HG03521 (cell line): ENCODE results near the gene ODAD2.
"Not testable (repeated sequence)": the region's sequence is repeated elsewhere in the genome, so short reads cannot be mapped to it uniquely, and the experiment has no call there.

Source experiments
- ATAC-seq: cut with Tn5 transposase; IDR thresholded peaks from one replicate; pipeline ENCODE4 v1.9.1; 2021; ENCODE audit warnings: mild to moderate bottlenecking, moderate library complexity; ENCODE audit not compliant: unreplicated experiment

ODAD2 gene, protein sequence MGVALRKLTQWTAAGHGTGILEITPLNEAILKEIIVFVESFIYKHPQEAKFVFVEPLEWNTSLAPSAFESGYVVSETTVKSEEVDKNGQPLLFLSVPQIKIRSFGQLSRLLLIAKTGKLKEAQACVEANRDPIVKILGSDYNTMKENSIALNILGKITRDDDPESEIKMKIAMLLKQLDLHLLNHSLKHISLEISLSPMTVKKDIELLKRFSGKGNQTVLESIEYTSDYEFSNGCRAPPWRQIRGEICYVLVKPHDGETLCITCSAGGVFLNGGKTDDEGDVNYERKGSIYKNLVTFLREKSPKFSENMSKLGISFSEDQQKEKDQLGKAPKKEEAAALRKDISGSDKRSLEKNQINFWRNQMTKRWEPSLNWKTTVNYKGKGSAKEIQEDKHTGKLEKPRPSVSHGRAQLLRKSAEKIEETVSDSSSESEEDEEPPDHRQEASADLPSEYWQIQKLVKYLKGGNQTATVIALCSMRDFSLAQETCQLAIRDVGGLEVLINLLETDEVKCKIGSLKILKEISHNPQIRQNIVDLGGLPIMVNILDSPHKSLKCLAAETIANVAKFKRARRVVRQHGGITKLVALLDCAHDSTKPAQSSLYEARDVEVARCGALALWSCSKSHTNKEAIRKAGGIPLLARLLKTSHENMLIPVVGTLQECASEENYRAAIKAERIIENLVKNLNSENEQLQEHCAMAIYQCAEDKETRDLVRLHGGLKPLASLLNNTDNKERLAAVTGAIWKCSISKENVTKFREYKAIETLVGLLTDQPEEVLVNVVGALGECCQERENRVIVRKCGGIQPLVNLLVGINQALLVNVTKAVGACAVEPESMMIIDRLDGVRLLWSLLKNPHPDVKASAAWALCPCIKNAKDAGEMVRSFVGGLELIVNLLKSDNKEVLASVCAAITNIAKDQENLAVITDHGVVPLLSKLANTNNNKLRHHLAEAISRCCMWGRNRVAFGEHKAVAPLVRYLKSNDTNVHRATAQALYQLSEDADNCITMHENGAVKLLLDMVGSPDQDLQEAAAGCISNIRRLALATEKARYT

DNA sequence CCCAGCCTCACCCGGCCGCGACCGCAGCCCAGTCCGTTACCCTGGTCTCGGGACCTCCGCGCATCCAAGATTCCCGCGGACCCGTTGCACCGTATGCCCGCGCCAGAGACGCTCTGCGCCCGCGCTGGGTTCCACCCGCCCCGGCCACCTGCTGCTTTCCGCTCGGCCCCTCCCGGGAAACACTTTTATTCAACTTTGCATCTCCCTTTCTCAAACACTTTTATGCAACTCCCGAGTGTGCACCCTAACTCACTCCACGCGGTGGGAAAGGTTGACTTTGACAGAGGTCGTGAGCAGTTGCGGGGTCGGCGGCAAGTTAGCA, at the start of gene ODAD2:
Gene ODAD2, minus strand, starts transcription at position 126 of the 322 bp plus-strand sequence. CDS start 3,937 bp downstream, outside the sequence.
- ATAC-seq = no peak

DNA sequence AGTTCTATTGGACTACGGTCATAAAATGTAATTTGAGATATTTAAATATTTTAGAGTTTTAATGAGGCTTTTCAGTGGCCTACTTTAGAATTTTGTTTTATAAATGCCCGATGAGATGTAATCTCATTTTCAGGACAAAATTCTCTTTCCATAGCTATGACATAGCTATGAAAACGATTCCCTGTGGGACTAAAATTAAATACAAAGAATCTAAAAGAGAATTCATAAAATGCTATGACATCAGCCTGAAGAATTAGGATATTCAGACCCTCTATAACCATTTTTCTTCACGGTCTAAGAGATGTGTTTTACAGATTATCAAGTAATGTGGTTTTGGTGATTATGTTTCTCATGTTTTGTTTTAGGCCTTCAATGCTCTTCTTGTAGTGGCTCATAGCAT, 48.2 kb upstream of the ODAD2 start:
- ATAC-seq = no peak

DNA sequence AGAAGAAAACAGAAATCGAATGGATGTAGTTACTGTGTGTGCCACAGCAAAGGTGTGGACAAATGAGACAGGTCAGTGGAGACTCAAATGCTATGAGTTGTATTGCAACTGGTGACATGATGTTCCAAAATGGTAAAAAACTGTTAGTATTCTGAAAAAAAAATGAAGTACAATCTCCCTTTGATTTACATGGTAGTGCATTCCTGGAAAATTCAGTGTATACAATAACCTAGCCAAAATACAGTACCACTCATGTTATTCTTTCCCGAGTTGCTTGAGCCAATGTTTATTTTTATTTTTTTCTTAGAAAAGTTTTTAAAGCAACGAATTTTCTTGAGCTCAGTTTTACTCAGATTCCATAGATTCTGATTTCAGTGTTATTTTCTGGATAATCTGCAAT, 47.7 kb upstream of the ODAD2 start:
- ATAC-seq = no peak

DNA sequence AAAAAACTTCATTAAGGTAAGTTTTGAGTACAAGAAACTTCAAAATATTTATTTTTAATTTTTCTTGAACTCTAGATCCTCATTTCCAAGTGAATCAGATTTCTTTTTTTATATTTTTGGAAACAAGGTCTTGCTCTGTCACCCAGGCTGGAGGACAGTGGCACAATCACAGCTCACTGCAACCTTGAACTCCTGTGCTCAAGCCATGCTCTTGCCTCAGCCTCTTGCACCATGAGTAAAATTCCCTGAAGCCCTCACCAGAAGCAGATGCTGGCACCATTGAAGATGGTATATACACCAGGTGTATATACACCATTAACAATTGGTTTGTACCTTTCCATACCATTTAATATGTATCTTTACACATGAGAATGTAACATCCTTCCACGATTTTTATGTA, 45.1 kb upstream of the ODAD2 start:
- no peak for ATAC-seq

DNA sequence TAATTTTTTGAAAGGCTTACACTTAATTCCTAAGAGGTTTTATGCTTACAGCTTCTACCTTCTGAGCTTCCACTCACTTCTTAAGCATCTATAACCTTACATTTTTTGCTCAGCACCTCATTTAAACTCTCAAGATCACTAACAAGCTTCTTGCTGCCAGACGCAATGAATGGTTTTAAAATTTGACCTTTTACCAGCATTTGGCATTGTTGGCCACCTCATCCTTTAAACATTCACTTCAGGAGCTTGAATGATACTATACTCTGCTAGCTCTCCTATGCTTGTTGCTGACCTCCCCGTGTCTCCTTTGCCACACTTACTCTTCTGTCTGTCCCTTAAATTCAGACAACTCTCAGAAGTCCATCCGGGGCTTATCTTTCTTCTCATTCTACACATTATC, 37.7 kb upstream of the ODAD2 start:
- no peak for ATAC-seq

DNA sequence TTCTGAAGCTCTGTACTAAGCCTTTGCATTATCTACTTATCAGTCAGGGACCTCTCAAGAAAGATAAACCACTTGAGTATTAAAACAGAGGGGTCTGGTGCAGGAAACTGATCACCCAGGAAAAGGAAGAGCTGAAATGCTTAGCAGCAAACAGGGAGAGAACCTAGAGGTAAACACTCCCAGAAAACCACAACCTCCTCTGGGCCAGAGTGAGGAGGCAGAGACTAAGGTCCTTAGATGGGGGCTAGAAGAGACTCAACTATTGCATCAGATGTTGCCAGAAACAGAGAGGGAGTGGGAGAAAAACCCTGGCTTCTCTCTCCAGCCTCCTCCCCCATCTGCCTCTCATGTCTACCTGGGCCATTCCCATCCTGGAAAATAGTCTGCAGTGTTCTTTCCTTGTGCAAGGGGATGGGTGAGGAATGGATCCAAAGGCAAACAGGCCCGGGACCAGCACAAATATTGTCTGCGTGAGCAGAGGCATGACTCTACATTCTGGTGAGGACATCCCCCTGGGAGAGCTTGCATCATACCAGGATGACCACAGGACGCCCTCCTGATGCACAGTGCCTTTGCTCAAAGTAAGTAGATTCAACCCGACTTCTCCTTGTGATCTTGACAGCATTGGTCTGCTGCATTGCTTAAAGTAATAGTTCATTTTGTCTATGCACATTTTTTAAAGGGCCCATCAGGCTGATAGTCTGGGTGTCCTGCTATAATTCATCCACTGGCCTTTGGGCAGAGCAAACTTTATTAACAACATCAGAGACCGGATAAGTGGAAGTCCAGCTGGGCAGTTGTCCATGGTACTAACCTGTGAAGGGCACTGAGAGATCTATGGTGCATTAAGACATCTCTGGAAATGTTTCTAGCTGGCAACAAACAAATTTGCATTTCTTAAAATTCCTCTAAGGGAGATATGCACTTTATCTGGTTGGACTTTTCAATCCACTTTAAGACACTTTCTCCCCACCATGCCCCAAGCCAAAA, 22.4 kb upstream of the ODAD2 start:
- no peak for ATAC-seq

DNA sequence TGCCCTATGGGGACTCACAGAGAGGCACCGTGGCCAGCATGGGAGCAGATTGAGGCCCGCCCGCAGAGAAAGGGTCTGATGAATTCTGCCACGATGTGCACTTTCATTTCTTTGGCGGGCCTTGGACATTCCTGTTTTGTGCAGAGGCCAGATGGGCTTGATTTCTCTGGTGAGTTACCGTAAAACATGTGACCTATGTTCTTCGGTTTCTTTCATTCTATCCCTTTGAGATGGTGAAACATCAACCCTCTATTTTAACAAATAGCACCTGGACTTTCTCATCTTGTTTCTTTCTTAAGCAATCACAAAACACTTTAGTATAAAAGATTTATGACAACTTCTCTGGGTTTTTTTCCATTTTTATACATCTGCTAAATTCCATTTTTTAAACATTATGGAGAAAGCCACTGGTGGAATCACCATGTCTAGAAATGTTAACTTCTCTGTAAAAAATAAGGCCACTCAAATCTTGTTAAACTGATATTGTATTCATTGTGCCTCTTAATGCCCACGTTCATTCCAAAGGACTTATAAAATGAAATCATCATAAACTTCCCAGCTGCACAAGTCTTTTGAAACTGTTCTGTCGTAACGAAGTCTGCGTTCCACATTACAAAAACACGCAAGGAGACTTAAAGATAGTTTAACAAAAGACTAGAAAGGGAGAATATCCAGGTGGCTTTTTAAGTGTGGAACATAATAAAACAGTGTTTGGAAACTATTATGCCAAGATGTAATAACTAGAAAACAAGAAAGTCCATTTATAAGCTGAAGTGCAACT, 21.4 kb upstream of the ODAD2 start:
- no peak for ATAC-seq

DNA sequence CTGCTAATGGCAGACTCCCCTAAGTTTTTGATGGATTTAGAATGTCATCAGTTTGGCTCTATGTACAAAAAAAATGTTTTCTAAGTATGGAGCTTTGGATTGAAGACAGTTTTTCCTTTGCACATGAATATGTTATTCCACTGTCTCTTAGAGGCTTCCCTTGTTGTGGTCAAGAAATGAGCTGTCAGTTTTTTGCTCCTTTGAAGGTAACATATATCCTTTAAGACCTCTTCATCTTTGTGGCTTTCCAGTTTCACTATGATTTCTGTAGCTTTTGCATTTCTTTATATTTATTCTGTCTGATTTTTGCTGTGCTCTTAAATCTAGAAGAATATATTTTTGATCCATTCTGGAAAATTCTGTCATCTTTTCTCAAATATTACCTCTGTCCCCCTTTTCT, 15.8 kb upstream of the ODAD2 start:
- ATAC-seq = no peak

DNA sequence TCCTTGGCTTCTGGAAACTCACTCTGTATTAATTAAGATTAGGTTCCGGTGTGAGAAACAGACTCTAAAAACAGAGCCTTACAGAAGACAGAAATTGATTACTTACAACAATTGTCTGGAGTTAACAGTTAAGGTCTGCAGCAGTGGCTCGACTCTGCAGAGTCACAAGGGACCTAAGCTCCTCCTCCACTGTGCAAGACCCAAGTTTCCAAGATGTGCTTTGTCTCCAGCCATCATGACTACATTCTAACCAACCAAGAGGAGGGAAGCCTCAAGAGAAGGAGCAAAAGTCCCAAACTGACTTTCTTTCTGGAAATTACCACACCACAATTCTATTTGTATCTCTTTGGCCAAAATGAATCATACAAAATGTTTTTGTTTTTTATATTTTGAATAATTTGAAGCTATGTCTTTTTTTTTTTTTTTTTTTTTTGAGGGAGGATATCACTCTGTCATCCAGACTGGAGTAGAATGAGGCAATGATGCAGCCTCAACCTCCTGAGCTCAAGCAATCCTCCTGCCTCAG, 14.2 kb upstream of the ODAD2 start:
- ATAC-seq = no peak

DNA sequence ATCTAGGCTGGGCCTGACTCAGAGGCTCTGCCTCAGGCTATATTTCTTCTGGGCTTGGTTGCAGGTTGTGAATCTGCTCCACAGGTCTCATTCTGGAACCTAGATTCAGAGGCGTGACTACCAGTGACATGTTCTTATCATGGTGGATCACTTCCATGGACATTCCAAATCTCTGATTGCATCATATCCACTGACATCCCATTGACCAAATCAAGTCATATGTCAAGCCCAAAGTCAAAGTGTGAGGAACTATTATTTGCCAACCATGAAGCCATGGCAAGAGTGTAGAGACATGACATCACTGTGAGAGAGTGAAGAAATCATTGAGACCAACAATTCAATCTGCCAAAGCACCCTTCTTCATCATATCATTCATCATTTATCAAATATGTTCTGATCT, 11.9 kb upstream of the ODAD2 start:
- no peak for ATAC-seq

DNA sequence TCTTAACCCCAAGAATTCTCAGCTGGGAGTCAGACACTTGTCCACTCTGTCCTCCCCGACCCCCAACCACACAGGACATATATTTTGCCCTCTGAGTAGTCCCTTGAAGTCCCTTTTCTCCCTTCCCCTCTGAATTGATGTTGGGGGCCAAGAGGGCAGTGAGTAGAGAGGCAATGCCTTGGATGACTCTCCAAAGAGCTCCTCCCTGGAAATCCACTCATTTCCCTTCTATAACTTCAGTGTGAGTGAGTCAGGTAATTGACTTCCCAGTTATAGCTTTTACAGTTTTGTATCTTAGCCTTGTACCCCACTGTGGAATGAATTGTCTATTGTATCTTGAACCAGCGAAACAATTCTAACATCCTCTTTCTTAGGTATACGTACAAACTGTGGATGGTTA, 9.2 kb upstream of the ODAD2 start:
- ATAC-seq = no peak

DNA sequence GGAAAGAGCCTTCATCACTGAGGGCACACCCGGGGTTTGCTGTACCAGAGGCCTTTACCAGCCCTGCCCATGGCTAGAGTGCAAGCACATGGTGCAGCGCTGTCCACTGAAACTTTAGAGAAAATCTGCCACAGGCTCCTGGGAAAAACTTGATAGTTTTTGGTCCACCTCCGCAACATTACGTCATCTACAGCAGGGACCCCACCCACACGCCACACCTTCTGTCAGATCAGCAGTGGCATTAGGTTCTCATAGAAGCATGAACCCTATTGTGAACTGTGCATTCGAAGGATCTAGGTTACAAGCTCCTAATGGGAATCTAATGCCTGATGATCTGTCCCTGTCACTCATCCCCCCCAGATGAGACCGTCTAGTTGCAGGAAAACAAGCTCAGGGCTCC, 2.5 kb upstream of the ODAD2 start:
- no peak for ATAC-seq

DNA sequence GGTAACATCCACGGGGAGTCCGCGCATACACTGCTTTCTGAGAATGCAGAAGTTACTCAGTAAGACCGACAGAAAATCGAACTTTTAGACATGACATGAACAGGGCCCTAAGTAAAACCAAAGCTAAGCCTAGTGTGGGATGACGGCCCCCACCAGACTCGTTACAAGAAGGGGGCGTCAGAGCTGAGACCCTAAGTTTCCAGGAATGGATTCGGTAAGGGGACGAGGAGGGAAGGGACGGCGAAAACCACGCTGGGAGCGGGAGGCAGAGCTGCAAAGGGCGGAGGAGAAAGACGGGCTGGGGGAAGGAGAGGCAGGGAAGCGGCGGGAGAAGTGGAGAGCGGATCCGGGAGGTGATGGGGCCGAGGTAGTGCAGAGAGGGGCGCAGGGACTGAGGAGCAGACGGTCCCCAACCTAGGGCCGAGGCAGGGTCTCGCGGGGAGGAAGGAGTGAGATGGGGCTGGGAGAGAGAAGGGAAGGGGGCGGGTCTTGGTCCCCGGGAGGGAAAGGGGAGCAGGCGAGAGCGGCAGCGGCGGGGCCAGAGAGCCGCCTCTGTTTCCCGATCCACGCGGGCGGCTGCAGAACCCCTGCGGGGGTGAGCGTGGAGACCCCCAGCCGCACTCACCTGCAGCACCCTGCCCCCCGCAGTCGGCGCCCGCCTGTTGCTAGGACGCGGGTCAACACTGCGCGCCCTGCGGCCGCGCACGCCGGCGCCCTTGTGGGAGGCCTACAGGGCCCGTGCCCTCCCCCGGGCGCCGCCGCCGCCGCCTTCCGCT, 513 bp downstream of the ODAD2 start:
- ATAC-seq = no peak

DNA sequence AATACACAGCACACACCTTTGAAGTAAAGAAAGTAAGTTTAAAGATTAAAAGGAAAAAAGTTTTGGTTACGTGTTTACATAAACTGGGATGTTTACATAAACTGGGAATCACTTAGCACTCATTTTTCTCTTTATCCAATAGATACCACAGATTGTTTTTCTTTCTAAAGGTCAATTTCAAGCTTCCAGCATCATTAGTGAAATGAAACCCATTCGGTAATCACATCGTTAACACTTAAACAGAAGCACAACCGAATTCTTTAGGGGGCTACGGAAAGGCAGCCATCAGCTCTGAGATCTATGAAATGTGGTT, 1.1 kb downstream of the ODAD2 start:
- no peak for ATAC-seq

DNA sequence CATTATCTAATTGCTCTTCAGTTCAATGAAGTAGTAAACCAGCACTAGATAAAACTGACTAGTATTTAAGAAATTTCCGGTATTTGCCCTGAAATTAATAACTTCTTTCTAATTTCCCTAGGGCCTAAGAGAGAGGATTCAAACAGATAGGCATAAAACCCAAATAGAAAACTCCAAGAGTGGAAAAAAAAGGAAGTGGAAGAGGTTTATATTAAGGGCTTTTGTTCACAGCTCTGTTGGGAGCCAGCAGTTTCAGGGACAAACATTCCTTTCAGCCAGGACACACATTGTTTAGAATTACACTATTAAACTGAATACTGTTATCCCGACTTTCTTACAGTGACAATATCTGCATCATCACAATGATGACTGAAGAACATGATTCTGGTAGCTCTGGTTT, 3.6 kb downstream of the ODAD2 start:
- no peak for ATAC-seq

DNA sequence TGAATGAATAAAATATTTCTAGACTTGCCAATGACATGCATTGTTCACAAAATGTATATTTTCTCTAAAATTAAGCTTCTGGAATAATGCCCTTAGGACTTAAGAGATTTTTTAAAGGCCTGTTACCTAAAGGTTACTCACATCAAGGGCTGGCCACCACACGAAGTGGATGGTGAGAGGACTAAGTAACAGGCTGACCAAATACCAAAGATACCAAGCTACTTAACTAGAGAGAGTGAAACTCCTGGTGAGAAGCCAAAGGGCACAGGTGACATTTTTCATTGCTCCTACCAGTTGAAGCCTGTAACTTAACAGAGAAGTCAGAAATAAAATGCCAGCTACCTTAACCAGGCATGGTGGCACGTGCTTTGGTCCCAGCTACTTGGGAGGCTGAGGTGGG, 9.5 kb downstream of the ODAD2 start:
- not testable (repeated sequence) for ATAC-seq

DNA sequence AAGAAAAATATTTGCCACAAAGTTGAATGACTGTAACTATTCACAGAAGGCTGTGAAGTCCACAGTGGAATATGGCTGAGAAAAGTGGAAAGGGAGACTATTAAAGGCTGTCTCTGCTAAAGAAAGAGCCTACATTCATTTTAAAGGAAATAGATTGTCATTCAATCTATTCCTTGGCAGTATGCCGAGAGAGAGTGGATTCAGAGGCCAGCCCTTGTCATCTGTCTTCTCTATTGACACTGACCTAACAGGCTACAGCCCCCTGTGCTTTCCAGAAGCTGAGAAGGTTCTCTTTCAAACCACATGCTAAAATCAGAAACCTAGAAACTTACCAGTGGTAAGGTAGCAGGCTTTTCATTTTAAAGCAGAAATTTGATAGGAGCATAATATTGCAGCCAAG, 12.1 kb downstream of the ODAD2 start:
- ATAC-seq = no peak

DNA sequence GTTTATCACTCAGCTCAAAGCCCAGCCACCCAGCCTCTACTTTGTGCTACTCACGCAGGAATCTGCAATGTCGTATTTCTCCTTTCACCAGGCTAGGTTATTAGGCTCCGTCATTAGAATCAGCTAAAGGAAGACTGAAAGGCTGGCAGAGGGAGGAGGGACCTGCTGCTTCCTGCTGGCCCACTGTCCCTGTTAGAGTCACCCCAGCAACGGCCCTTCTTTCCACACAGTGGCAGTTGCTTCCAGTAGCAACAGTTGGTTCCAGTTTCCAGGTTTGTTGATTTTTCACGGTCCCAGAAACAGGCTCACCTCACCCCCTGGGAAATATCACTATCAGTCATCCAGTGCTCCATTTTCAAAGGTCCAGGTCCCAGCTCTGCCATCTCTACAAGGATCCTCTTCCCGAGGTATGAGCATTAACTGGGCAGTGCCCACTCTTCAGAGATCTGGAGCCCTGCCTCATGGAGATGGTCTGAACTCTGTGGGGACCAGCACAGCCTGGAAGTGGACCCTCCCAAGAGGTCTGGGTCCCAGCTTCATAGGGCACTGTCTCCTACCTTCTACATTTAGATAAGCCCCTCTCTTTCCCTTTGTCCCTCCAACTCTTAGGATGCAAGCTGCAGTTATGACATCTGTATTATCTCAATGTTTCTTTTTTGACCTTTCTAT, 15.9 kb downstream of the ODAD2 start:
- ATAC-seq = no peak

DNA sequence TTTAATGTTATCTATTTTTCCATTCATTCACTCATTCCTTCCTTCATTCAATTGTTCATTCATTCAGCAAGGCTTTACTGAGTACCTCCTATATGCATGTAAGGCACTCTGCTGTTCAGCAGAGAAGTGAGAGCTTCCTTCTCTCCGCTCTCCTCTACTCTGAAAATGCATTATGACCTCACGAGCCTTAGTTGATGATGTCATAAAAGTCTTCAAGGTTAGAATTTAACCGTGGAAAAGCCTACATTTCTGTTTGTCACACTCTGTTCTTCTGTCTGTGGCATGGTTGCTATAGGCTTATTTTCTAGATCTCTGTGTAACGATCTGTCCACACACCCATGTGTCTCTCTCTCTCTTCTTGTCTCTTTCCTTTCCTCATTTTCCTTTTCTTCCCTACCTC, 17.1 kb downstream of the ODAD2 start:
- no peak for ATAC-seq
